GM10248 (cell line): ENCODE data around the gene ACSL6.

Experiments used
- CTCF ChIA-PET: fragments of 300-600 bp; sonication (Branson Sonifier 250); formaldehyde crosslinking; extraction: SDS; loops from one replicate; lab custom pipeline; 2021; ENCODE audit warnings: antibody characterized with exemption; lab: Yijun Ruan, JAX
- POLR2A ChIA-PET: fragments of 350-650 bp; sonication (Branson Sonifier 250); formaldehyde crosslinking; extraction: SDS; loops from one replicate; lab custom pipeline; 2020; ENCODE audit warnings: antibody characterized with exemption; lab: Yijun Ruan, JAX
- DNase-seq: peaks from one replicate; pipeline ENCODE4 v3.0.0; 2012; ENCODE audit errors: extremely low spot score
- CTCF ChIP-seq: IDR thresholded peaks from 2 replicates; pipeline ENCODE4 v1.5.1; 2012; ENCODE audit warnings: mild to moderate bottlenecking, low read depth; ENCODE audit errors: extremely low read depth, missing control alignments, control extremely low read depth

ACSL6 gene

DNA sequence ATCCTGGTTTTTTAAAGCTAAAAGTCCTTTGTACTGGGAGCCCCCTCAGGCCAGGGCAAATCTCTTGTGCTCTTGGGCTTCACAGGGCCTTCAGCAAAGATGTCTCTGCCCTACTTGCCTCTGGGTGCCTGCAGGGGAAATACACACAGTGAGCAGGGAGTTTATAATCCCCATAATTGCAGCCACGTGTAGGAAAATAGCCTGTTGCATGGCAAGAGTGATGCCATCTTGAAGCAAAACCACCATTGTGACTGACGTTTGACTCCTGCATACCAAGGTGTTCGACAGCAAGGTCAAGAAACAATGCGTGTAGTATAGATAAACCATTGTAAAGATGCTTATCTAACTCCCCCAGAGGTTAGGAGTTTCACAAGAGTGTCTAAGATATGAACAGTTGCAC, 37.6 kb upstream of the ACSL6 start:
- DNase-seq, result no peak
- no peak for TF ChIP-seq CTCF
- ChIA-PET CTCF (interaction anchor here (3.3 kb wide), 1 partner anchor 14 kb away, joined by 20 read pairs; no protein-coding TSS in a partner anchor), POLR2A (no interaction called here)

GRCh38 chr5:132046880-132047299, 35.4 kb upstream of the ACSL6 start:
- DNase-seq, result no peak
- ChIA-PET CTCF (interaction anchor here (1.2 to 2.0 kb wide), 3 partner anchors 11 to 126 kb away, joined by 3 to 7 read pairs (median 3); no protein-coding TSS in a partner anchor), POLR2A (no interaction called here)
- TF ChIP-seq CTCF, result no peak

DNA sequence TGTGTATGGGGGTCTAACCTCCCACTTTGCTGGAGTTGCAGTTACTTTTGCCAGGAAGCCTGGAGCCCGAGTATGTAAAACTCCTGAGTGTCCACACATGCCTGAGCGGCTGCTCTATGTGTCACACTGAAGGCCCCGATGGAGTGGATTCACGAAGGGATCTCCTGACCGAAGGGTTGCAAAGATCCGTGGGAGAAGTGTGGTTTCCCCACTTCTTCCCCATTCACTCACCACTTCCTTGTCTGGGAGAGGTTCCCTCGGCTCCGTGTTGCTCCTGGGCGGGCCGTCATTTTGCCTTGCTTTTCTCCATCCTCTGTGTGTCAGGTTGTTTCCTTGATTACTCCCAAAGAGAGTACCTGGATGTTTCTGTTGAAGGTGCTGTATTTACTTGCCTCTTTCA, 32.7 kb upstream of the ACSL6 start:
- TF ChIP-seq CTCF, result no peak
- DNase-seq, result no peak
- ChIA-PET POLR2A (no interaction called here), CTCF (interaction anchor here (2.7 kb wide), 1 partner anchor 18 kb away, joined by 12 read pairs; no protein-coding TSS in a partner anchor)

GRCh38 chr5:132037353-132037752, 25.9 kb upstream of the ACSL6 start:
- TF ChIP-seq CTCF, result no peak
- no peak for DNase-seq
- ChIA-PET CTCF (no interaction called here), POLR2A (no interaction called here)

DNA sequence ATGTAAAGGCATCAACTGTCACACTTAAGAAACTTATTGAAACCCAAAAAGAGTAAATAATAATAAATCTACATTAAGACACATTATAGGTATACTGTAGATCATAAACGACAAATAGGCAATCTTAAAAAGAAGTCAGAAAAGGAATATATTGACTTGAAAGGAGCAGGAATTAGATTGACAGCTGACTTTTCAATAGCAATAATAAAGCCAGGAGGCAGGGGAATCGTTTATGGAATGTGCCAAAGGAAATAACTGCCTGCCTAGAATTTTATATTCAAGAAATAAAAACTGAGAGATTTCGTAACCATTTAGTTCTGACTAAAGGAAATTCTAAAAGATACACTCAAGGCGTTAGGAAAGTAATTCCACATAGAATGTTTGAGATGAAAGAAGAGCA, 21.7 kb upstream of the ACSL6 start:
- ChIA-PET POLR2A (no interaction called here), CTCF (no interaction called here)
- DNase-seq, result no peak
- no peak for TF ChIP-seq CTCF

DNA sequence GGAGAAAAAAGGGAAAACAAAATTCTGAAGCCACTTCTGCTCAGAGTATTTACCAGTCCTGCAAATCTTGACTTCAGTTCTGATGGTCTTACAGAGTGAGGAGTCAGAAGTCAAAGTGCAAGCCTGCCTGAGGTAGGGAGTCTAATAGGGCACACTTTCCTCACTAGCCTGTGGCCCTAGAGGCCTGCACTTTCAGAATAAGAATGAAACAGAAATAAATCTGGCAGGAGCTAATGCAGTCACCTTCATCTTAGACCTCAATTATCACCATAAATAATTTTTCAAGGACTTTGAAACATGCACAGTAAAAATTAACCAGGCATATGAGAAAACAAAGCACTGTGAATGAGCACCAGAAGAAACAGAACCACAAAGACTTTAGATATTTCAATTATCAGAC, 20.7 kb upstream of the ACSL6 start:
- DNase-seq, result no peak
- POLR2A ChIA-PET, result no interaction called here
- CTCF ChIA-PET, result no interaction called here
- no peak for TF ChIP-seq CTCF
